Mammary epithelial cell (primary cell): ENCODE data around the gene MYF5.

Experiments
- EZH2 ChIP-seq: IDR thresholded peaks from 2 replicates; pipeline ENCODE4 v1.6.1; 2012; ENCODE audit warnings: low read length, inconsistent platforms, borderline replicate concordance
- TF ChIP-seq, protein P1 (sequence below), 2 donors: IDR thresholded peaks in 1 of 2; conservative IDR thresholded peaks in 1 of 2; 2 replicates each; pipeline ENCODE4 v1.5.1; 2011 to 2012; ENCODE audit warnings: inconsistent platforms in 2 of 2, low read length in 2 of 2, mild to moderate bottlenecking in 2 of 2, control low read depth in 1 of 2, low read depth in 1 of 2; ENCODE audit not compliant: insufficient read depth in 1 of 2; ENCODE audit errors: extremely low read depth in 1 of 2

DNA sequence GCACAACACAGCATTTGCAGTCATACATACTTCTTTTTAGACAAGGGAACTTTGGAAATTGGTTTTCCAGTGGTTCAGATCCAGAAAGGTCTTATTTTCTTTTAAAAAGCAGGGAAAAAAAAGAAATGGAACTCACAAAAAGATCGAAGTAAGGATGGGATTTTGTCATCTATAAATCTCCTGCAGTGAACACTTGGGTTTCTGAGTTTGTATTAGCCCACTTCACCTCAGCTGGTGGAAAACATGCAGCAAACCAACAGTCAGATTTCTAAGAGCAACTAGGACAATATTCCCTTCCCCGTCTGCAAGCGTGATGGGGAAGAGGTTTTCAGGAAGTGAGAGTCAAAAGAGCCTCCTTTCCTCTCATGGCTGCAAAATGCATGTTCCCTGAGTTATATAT is 4.6 kb downstream of the MYF5 start:
- TF ChIP-seq, protein P1, sequence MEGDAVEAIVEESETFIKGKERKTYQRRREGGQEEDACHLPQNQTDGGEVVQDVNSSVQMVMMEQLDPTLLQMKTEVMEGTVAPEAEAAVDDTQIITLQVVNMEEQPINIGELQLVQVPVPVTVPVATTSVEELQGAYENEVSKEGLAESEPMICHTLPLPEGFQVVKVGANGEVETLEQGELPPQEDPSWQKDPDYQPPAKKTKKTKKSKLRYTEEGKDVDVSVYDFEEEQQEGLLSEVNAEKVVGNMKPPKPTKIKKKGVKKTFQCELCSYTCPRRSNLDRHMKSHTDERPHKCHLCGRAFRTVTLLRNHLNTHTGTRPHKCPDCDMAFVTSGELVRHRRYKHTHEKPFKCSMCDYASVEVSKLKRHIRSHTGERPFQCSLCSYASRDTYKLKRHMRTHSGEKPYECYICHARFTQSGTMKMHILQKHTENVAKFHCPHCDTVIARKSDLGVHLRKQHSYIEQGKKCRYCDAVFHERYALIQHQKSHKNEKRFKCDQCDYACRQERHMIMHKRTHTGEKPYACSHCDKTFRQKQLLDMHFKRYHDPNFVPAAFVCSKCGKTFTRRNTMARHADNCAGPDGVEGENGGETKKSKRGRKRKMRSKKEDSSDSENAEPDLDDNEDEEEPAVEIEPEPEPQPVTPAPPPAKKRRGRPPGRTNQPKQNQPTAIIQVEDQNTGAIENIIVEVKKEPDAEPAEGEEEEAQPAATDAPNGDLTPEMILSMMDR (conservative IDR thresholded peaks at IDR 0.05 in 1 of 2, IDR thresholded peaks at IDR 0.05 in 1 of 2; ENCODE audit: extremely low read depth in 1 of 2, insufficient read depth in 1 of 2, low read depth in 1 of 2, low read length in 2 of 2): no peak
- TF ChIP-seq EZH2: no peak
